ENCODE results near the gene MTR.

DNA sequence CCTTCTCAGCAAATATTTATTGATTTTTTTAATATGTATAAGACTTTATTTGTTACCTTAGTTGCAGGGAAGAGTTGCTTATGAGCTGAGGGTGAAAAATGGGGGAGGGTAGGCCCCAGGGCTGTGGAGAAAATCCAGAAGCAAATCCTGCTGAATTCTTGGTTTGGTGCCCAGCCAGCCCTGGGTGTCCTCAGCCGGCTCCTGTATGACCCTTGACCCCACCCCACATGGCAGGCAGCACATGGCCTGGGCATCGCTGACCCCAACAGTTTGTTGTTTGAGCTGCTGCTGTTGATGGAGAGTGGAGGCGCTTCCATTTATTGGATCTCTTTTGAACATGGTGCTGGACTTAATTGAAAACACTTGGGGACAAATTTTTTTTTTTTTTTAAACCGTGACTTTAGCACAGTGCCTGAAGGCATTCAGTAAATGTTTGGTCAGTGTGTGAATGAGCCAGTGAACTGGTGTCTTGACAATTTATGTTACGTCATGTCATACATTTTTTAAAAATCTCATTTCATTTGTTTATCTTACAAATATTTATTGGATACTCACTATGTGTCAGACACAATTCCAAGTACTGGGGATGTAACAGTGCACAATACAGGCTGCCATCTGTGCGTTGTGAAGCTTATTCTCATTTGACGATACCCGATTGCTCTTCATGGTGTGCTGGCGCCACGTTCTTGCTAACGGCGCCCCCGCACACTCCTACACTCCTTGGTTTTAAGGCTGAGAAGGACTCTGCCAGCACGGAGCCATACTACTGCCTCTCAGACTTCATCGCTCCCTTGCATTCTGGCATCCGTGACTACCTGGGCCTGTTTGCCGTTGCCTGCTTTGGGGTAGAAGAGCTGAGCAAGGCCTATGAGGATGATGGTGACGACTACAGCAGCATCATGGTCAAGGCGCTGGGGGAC is 98.8 kb downstream of the MTR start:
- TF ChIP-seq MEF2A (IDR thresholded peaks at IDR 0.05; ENCODE audit: control insufficient read depth, low read depth, low read length) (no peak), SIN3A (IDR thresholded peaks at IDR 0.05; ENCODE audit: borderline replicate concordance in 2 of 2, control insufficient read depth in 1 of 2, low read depth in 2 of 2, low read length in 2 of 2) (no peak), FOXK2 (conservative IDR thresholded peaks at IDR 0.05 in 1 of 2, IDR thresholded peaks at IDR 0.05 in 1 of 2; ENCODE audit: low read depth in 2 of 2) (no peak), ZNF274 (IDR thresholded peaks at IDR 0.05; ENCODE audit: borderline replicate concordance, low read depth, low read length) (no peak), IRF2 (CRISPR knock-in tag; IDR thresholded peaks at IDR 0.05) (no peak), NELFE (IDR thresholded peaks at IDR 0.05; ENCODE audit: insufficient read depth, insufficient read length) (no peak), CHD2 (IDR thresholded peaks at IDR 0.05; ENCODE audit: low read depth, low read length) (no peak), ZNF830 (CRISPR knock-in tag; IDR thresholded peaks at IDR 0.05) (no peak), LARP7 (IDR thresholded peaks at IDR 0.05) (no peak)
- TF ChIP-seq, protein P1, sequence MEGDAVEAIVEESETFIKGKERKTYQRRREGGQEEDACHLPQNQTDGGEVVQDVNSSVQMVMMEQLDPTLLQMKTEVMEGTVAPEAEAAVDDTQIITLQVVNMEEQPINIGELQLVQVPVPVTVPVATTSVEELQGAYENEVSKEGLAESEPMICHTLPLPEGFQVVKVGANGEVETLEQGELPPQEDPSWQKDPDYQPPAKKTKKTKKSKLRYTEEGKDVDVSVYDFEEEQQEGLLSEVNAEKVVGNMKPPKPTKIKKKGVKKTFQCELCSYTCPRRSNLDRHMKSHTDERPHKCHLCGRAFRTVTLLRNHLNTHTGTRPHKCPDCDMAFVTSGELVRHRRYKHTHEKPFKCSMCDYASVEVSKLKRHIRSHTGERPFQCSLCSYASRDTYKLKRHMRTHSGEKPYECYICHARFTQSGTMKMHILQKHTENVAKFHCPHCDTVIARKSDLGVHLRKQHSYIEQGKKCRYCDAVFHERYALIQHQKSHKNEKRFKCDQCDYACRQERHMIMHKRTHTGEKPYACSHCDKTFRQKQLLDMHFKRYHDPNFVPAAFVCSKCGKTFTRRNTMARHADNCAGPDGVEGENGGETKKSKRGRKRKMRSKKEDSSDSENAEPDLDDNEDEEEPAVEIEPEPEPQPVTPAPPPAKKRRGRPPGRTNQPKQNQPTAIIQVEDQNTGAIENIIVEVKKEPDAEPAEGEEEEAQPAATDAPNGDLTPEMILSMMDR (IDR thresholded peaks at IDR 0.05 in 2 of 3, conservative IDR thresholded peaks at IDR 0.05 in 1 of 3; ENCODE audit: insufficient read depth in 2 of 3, low read depth in 1 of 3, low read length in 3 of 3) = no peak
- TF ChIP-seq, protein P2, sequence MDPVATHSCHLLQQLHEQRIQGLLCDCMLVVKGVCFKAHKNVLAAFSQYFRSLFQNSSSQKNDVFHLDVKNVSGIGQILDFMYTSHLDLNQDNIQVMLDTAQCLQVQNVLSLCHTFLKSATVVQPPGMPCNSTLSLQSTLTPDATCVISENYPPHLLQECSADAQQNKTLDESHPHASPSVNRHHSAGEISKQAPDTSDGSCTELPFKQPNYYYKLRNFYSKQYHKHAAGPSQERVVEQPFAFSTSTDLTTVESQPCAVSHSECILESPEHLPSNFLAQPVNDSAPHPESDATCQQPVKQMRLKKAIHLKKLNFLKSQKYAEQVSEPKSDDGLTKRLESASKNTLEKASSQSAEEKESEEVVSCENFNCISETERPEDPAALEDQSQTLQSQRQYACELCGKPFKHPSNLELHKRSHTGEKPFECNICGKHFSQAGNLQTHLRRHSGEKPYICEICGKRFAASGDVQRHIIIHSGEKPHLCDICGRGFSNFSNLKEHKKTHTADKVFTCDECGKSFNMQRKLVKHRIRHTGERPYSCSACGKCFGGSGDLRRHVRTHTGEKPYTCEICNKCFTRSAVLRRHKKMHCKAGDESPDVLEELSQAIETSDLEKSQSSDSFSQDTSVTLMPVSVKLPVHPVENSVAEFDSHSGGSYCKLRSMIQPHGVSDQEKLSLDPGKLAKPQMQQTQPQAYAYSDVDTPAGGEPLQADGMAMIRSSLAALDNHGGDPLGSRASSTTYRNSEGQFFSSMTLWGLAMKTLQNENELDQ (CRISPR knock-in tag; IDR thresholded peaks at IDR 0.05; ENCODE audit: borderline replicate concordance) = no peak
- TF ChIP-seq, protein P3, sequence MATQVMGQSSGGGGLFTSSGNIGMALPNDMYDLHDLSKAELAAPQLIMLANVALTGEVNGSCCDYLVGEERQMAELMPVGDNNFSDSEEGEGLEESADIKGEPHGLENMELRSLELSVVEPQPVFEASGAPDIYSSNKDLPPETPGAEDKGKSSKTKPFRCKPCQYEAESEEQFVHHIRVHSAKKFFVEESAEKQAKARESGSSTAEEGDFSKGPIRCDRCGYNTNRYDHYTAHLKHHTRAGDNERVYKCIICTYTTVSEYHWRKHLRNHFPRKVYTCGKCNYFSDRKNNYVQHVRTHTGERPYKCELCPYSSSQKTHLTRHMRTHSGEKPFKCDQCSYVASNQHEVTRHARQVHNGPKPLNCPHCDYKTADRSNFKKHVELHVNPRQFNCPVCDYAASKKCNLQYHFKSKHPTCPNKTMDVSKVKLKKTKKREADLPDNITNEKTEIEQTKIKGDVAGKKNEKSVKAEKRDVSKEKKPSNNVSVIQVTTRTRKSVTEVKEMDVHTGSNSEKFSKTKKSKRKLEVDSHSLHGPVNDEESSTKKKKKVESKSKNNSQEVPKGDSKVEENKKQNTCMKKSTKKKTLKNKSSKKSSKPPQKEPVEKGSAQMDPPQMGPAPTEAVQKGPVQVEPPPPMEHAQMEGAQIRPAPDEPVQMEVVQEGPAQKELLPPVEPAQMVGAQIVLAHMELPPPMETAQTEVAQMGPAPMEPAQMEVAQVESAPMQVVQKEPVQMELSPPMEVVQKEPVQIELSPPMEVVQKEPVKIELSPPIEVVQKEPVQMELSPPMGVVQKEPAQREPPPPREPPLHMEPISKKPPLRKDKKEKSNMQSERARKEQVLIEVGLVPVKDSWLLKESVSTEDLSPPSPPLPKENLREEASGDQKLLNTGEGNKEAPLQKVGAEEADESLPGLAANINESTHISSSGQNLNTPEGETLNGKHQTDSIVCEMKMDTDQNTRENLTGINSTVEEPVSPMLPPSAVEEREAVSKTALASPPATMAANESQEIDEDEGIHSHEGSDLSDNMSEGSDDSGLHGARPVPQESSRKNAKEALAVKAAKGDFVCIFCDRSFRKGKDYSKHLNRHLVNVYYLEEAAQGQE (IDR thresholded peaks at IDR 0.05; ENCODE audit: borderline replicate concordance) = no peak
- TF ChIP-seq, protein P3 (CRISPR knock-in tag; IDR thresholded peaks at IDR 0.05; ENCODE audit: low read depth) = no peak

Data from K562 (cell line).